HL-60 (cell line): Measurements from ENCODE around the gene CFAP46.

Experiments
- DNase-seq, 2 experiments: peaks; one replicate each; pipeline ENCODE4 v3.0.0-alpha.2; 2010 to 2020; ENCODE audit warnings: low read depth in 1 of 2, low spot score in 1 of 2
- H3K27ac ChIP-seq: fragments of 250-450 bp; sonication (Bioruptor Pico); replicated peaks from 2 replicates; pipeline ENCODE4 v1.5.1; 2020; ENCODE audit warnings: mild to moderate bottlenecking, moderate library complexity
- H3K27me3 ChIP-seq: fragments of 250-450 bp; sonication (Bioruptor Pico); 2 replicates; pipeline ENCODE4 v1.5.1; 2021; ENCODE audit warnings: mild to moderate bottlenecking, moderate library complexity; ENCODE audit not compliant: insufficient read depth, poor library complexity, severe bottlenecking
- H3K4me3 ChIP-seq: replicated peaks from 2 replicates; pipeline ENCODE4 v1.5.1; 2011; ENCODE audit warnings: mild to moderate bottlenecking, control low read depth, low read length; ENCODE audit not compliant: insufficient read depth
- GABPA ChIP-seq: IDR thresholded peaks from 2 replicates; pipeline ENCODE4 v1.6.1; 2012; ENCODE audit warnings: low read depth
- POLR2AphosphoS5 ChIP-seq: IDR thresholded peaks from 2 replicates; pipeline ENCODE4 v1.6.1; 2012; ENCODE audit warnings: low read depth
- SPI1 ChIP-seq: IDR thresholded peaks from 2 replicates; pipeline ENCODE4 v1.6.1; 2012; ENCODE audit warnings: low read depth, mild to moderate bottlenecking, borderline replicate concordance
- TF ChIP-seq, protein P1 (sequence below): IDR thresholded peaks from 2 replicates; pipeline ENCODE4 v1.6.1; 2012; ENCODE audit warnings: low read depth; ENCODE audit not compliant: insufficient replicate concordance
- TF ChIP-seq, protein P2 (sequence below): IDR thresholded peaks from one replicate; pipeline ENCODE4 v1.5.1; 2011; ENCODE audit warnings: low read length, control low read depth, inconsistent platforms; ENCODE audit not compliant: insufficient read depth

Gene CFAP46

DNA sequence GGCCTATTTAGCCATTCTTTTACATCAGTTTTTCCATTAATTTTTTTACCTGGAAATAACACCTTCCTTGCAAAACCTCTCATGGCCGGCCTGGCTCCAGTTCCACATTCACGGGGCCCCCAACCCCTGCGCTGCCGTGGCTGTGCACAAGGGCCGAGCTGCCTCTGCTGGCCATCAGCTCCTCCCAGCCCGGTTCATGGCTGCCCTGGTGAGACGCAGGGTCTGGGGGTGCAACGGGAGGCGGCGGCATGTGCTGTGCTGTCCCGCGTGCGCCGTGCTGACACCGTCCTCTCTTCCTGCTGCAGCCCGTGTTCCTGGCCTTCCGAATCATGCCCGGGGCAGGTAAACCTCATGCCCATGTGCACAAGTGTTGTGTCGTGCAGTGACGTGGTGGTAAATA, 160.8 kb downstream of the CFAP46 start:
- Histone ChIP-seq H3K4me3 (no peak overlapping the region), H3K27me3 (peaks cover 16% of the 10 kb centered on the region), H3K27ac (no peak overlapping the region)
- no peak for DNase-seq
- TF ChIP-seq SPI1 (no peak), POLR2AphosphoS5 (no peak), GABPA (no peak)
- TF ChIP-seq, protein P1, sequence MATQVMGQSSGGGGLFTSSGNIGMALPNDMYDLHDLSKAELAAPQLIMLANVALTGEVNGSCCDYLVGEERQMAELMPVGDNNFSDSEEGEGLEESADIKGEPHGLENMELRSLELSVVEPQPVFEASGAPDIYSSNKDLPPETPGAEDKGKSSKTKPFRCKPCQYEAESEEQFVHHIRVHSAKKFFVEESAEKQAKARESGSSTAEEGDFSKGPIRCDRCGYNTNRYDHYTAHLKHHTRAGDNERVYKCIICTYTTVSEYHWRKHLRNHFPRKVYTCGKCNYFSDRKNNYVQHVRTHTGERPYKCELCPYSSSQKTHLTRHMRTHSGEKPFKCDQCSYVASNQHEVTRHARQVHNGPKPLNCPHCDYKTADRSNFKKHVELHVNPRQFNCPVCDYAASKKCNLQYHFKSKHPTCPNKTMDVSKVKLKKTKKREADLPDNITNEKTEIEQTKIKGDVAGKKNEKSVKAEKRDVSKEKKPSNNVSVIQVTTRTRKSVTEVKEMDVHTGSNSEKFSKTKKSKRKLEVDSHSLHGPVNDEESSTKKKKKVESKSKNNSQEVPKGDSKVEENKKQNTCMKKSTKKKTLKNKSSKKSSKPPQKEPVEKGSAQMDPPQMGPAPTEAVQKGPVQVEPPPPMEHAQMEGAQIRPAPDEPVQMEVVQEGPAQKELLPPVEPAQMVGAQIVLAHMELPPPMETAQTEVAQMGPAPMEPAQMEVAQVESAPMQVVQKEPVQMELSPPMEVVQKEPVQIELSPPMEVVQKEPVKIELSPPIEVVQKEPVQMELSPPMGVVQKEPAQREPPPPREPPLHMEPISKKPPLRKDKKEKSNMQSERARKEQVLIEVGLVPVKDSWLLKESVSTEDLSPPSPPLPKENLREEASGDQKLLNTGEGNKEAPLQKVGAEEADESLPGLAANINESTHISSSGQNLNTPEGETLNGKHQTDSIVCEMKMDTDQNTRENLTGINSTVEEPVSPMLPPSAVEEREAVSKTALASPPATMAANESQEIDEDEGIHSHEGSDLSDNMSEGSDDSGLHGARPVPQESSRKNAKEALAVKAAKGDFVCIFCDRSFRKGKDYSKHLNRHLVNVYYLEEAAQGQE = no peak
- TF ChIP-seq, protein P2, sequence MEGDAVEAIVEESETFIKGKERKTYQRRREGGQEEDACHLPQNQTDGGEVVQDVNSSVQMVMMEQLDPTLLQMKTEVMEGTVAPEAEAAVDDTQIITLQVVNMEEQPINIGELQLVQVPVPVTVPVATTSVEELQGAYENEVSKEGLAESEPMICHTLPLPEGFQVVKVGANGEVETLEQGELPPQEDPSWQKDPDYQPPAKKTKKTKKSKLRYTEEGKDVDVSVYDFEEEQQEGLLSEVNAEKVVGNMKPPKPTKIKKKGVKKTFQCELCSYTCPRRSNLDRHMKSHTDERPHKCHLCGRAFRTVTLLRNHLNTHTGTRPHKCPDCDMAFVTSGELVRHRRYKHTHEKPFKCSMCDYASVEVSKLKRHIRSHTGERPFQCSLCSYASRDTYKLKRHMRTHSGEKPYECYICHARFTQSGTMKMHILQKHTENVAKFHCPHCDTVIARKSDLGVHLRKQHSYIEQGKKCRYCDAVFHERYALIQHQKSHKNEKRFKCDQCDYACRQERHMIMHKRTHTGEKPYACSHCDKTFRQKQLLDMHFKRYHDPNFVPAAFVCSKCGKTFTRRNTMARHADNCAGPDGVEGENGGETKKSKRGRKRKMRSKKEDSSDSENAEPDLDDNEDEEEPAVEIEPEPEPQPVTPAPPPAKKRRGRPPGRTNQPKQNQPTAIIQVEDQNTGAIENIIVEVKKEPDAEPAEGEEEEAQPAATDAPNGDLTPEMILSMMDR = no peak

DNA sequence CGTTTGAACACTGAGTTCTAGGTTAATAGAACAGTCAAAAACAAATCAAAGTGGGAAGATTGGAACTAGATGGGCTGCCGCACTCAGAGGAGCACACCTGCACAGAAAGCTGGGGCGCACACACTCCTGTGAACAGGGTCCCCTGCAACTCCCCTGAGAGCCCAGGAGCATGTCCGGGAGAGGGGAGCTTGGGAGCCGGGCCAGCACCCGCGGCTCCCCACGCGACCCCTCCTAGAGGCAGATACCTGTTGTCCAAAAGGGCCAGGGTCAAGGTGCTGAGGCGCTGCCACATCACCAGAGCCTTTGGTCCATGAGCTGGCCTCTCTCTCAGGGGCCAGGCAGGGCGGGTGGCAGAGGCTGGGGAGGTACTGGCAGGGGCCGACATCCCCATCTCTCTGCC, 162.0 kb downstream of the CFAP46 start:
- Histone ChIP-seq H3K4me3 (no peak overlapping the region), H3K27me3 (peaks cover 12% of the 10 kb centered on the region), H3K27ac (no peak overlapping the region)
- no peak for DNase-seq
- TF ChIP-seq, protein P1 = no peak
- TF ChIP-seq SPI1 = no peak
- TF ChIP-seq, protein P2 = no peak
- no peak for TF ChIP-seq POLR2AphosphoS5
- no peak for TF ChIP-seq GABPA

DNA sequence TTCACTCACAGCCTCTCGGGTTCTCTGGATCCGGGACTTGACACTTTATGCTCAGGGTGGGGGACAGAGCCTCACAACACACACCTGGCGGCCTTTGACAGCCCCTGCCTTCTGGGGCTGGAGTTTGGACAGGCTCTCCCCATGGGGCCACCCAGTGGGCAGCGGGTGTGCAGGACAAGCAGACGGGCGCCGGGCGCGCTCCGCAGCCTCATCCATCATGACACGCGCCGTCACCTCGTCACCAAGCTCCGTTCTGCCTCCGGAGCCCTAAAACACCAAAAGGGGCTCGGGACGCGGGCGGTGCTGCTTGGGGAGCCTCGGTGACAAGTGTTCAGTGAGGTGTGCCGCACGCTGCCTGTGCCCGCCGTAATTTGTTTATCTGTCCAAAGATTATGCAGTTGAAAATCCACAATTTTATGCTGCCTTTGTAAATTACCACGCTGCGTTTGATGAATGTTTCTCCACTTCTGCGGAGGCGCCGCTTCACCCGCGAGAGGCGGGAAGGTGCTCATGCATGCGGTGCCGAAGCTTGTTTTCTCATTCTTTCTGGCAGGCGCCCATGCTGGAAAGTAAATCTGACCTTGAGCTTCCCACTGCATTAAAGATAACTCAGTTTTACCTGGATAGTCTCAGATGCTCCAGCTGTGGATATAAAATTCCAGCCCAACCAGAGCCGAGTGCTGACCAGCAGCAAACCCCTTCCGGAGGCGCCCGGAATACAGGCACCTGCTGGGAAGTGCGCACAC, 162.6 kb downstream of the CFAP46 start:
- no peak overlapping the region for H3K27ac ChIP-seq
- no peak overlapping the region for H3K4me3 ChIP-seq
- DNase-seq = no peak
- H3K27me3 ChIP-seq = peaks cover 9% of the 10 kb centered on the region
- TF ChIP-seq GABPA (no peak), SPI1 (no peak), POLR2AphosphoS5 (no peak)
- TF ChIP-seq, protein P2 = no peak
- TF ChIP-seq, protein P1 = no peak
